Activated CD4-positive, alpha-beta T cell treated with anti-CD3 and anti-CD28 coated beads, Interleukin-2, Interleukin-6, amounts not matched to agents 100 ng/mL and 50 ng/mL, durations not matched to agents 16 hours and 8 hours (primary cell): ENCODE data around the gene TIAM1.

ENCODE experiments used
- DNase-seq: peaks from one replicate; pipeline ENCODE4 v3.0.0-alpha.2; 2020

The TIAM1 gene

GRCh38 chr21:31351960-31352359, 7.9 kb upstream of the TIAM1 start:
- no peak for DNase-seq

DNA sequence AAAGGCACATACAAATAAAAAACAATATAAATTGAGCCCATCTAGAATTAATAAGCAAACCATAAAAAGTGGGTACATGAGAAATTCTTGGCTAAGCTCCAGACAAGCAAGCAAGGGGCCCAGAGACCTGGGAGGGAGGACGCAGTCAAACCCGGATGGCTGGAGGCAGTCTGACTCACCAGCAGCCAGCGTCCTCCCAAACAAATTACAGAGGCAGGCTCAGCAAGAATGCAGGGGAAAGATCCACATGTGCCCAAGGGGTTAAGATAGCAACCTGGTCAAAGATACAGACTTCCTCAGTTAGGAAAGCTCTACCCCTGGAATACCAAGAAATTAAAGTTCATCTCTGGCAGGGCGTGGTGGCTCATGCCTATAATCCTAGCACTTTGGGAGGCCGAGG, 7.4 kb upstream of the TIAM1 start:
- DNase-seq: no peak

- DNase-seq: no peak
These were observed 5.1 kb upstream of the TIAM1 start for GRCh38 chr21:31349208-31349607.

- no peak for DNase-seq
These were observed 4.1 kb upstream of the TIAM1 start for GRCh38 chr21:31348188-31348587.

DNA sequence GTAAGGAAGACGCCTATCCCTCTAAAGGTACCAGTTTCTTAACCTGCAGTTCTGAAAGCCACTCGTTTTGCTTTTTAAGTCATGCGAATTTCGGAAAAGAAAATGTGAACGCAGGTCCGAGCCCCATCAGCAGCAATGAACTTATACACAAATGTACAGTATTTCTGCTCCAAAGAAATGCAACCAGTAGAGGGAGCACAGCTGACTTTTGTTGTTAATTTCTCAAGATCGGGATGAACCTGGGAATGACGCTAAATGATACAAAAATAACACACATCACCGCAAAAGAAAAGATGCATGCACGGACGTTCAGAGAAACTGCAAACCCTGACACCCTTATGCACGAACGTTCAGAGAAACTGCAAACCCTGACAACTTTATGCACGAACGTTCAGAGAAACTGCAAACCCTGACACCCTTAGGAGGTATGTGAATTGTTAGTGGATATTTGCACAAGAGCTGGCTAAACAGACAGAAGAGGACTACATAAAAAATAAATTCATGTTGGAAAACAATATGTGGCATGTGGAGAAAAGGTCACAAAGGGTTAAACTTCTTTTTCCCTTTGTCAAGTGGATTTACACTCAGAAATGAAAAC, 3.5 kb upstream of the TIAM1 start:
- DNase-seq: no peak

GRCh38 chr21:31346256-31346821, 2.3 kb upstream of the TIAM1 start:
- DNase-seq: peak; percentile 58

- DNase-seq: no peak
These were observed 1.1 kb upstream of the TIAM1 start for GRCh38 chr21:31345136-31345535.

GRCh38 chr21:31343030-31343510, 991 bp downstream of the TIAM1 start:
- no peak for DNase-seq

- DNase-seq: no peak
These were observed 1.7 kb downstream of the TIAM1 start for GRCh38 chr21:31342348-31342747.

GRCh38 chr21:31340942-31341487, 3.0 kb downstream of the TIAM1 start:
- DNase-seq: peak; percentile 71

DNA sequence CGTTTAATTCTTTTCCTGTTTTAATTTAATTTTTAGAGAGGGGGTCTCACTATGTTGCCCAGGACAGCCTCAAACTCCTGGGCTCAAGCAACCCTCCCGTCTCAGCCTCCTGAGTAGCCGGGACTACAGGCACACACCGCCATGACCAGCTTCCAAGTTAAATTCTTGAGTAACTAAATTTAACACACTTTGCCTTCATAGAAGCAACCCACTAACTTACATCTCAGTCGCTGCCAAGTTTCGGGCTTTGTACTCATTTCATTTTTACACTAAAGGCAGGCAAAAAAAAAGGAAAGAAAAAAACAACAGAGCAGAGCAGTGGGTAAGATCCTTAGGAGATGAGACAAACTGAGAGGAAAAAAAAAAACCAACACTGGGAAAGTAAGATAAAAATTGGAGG, 3.5 kb downstream of the TIAM1 start:
- no peak for DNase-seq

GRCh38 chr21:31339721-31340120, 4.3 kb downstream of the TIAM1 start:
- DNase-seq: no peak

- DNase-seq: no peak
These were observed 5.1 kb downstream of the TIAM1 start for GRCh38 chr21:31338908-31339368.

DNA sequence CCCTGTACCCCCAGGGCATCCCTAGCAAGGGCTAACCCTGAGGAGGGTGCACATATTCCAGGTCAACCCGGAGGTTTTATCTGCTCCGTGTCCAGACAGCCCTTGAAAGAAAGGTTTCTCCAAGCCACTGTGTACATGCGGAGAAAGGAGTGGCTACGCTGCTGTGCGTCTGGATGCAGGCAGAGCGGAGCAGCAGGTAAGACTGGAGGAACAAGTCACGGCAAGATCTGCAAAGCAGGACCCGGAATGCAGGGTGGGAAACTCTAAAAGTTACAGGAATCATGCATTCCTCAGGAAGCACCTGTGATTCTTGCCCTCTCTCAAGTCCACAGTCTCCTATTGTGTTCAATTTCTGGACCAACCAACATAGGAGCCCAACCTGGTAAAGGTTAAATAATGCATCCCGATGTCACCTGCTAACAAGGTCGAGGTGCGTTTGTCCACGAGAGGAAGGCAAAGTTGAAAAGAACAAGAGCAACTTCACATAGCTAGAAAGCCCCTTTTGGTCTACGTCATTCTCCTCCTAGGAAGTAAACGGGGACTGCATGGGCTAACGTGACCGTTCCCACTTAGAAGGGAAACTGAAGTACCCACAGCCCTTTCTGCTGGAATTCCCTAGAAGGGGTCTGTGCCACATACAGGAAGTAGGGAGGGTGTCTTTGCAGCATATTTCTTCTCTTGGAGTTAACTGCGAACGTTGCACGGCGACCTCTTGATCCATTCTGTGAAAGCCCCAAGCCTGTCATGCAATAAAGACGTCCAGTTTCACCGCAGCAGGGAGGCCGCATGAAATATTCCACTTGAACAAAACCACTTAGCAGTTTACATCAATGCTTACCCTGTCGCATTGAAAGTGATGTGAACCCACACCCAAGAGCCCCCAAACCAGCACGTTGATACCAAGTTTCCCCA, 5.8 kb downstream of the TIAM1 start:
- DNase-seq: no peak

DNA sequence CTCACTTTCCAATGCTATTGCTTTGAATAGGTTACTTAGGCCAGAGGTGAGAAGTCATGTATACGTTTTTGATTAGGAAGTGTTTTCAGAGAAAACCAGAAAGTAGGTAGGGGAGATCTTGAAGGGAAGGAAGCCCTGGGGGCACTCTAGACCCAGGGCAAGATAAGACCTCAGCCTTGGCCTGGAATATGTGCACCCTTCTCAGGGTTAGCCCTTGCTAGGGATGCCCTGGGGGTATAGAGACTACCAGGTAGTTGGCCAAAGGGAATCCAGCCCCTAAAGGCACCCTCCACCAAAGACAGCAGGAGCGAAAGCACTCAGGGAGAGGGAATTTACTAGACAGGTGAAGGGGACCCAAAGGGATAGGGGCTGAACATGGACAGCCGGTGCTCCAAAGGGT, 7.0 kb downstream of the TIAM1 start:
- DNase-seq: no peak

GRCh38 chr21:31336739-31337040, 7.4 kb downstream of the TIAM1 start:
- DNase-seq: no peak

DNA sequence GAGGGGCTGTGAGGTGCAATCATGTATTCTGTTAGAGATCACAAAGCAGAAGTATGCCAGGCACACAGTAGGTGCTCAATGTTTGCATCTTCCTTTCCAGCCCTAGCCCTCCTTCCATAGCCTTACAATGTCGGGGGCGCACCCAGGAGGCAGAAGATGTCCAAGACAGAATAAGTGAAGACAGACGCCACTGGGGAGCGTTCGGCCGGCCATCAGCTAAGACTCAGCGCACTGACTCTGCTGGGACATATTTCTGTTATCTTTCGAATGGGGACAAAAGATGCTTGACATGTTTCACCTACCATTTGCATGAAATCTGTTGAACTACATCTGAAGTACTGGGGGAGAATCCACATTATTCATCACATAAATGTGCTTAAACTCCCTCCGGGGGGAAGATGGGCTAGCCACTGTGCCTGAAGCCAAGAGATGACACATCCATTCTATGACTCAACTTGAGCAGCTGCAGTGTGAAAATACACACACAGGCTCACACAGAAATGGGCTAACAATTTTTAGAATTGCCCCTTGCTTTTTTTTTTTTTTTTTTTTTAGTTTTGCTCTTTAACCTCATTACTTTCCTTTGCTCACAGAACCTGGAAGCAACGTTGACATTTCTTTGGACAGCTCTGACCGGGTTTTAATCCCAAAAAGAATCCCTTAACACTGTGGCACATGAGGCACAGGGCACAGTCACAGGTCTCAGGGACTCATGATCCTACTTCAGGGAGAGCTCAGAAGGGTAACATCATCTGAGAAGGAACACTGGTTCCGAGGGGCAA, 7.9 kb downstream of the TIAM1 start:
- DNase-seq: peak; percentile 65

- no peak for DNase-seq
These were observed 9.4 kb downstream of the TIAM1 start for GRCh38 chr21:31334648-31335121.

- no peak for DNase-seq
These were observed 11.5 kb downstream of the TIAM1 start for GRCh38 chr21:31332525-31332924.

DNA sequence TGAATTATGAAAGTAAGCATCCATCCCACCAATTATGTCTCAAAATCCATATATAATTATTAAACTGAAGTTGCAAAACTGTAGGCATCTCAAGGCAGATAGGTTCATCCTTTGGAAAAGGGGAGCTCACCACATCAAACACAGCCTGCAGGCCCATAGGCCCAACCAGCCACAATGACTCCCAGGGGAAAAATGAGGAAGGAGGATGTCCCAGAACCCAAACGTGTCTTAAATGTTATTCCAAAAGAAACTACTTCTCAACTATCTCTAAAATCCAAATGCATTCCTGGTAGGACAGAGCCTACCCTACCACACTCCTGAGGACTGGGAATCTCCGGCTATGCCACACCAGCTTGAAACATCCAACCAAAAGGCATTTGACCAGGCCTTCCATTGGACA, 12.8 kb downstream of the TIAM1 start:
- no peak for DNase-seq

- no peak for DNase-seq
These were observed 13.9 kb downstream of the TIAM1 start for GRCh38 chr21:31330144-31330483.

DNA sequence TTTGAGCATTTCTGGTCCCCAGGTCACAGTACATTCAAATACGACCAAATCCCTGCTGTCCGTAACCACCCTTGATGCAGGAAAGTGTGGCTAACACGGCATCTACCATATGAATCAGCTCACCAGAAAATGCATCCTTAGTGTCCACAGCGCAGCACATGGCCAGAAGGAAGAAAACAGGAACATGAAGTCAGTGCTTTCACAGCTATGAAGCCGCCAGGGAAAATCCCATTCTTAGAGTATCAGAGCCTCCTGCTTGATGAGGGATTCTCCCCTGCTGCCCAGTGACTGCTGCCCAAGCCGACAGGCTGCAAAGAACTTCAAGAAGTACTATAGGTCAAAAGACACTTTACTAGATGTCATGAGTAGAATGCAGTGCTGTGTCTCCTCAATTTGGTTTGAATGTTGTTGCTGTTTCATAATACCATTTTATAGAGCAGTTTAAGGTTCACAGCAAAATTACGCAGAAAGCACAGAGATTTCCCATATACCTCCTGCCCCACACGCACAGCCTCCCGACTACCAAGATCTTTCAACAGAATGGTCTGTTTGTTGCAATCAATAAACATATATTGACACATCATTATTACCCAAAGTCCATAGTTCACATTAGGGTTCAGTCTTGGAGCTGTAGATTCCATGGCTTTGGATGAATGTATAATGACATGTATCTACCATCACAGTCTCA, 14.5 kb downstream of the TIAM1 start:
- DNase-seq: no peak
